Esophagus muscularis mucosa (tissue), 4 donors: ENCODE data around the gene PFKFB1. TPM values are rescaled to one million over a fixed set of nuclear protein-coding genes. Genes with fewer than 3 reads are reported as not detected.

Experiments used
- DNase-seq: peaks from one replicate; pipeline ENCODE4 v3.0.0-alpha.2; 2017; ENCODE audit errors: extremely low spot score
- H3K27ac ChIP-seq, 4 donors: fragments of 200-600 bp; sonication (generic); replicated peaks in 1 of 4; 1 replicate in 3 of 4; 2 replicates in 1 of 4; pipeline ENCODE4 v1.5.1; 2016 to 2019; ENCODE audit warnings: mild to moderate bottlenecking in 1 of 4
- H3K27me3 ChIP-seq, 4 donors: fragments of 200-600 bp; sonication (generic); one replicate each; pipeline versions ENCODE4 v1.5.1 to v1.6.0; 2016 to 2019
- H3K36me3 ChIP-seq, 4 donors: fragments of 200-600 bp; sonication (generic); one replicate each; pipeline ENCODE4 v1.5.1; 2016 to 2019
- H3K4me1 ChIP-seq, 4 donors: fragments of 200-600 bp; sonication (generic); one replicate each; pipeline ENCODE4 v1.5.1; 2016 to 2019
- H3K4me3 ChIP-seq, 4 donors: fragments of 200-600 bp; sonication (generic); 1 replicate in 2 of 4; 2 replicates in 2 of 4; pipeline ENCODE4 v1.5.1; 2016 to 2019; ENCODE audit warnings: mild to moderate bottlenecking in 4 of 4, moderate library complexity in 1 of 4
- H3K9me3 ChIP-seq, 4 donors: fragments of 200-600 bp; sonication (generic); 1 replicate in 3 of 4; 2 replicates in 1 of 4; pipeline ENCODE4 v1.5.1; 2016 to 2019
- EP300 ChIP-seq: sonication (generic); formaldehyde crosslinking; IDR thresholded peaks from one replicate; pipeline ENCODE4 v1.6.1; 2017; ENCODE audit warnings: antibody characterized with exemption
- POLR2A ChIP-seq: fragments of 450-650 bp; IDR thresholded peaks from one replicate; pipeline ENCODE4 v1.6.1; 2017; ENCODE audit warnings: antibody characterized with exemption, moderate library complexity, mild to moderate bottlenecking, low read depth
- POLR2AphosphoS5 ChIP-seq, 2 donors: sonication (generic); formaldehyde crosslinking; IDR thresholded peaks; one replicate each; pipeline ENCODE4 v1.6.1; 2017; ENCODE audit warnings: antibody characterized with exemption in 2 of 2
- WGBS: methylation state at CpG from one replicate; pipeline ENCODE4 v1.1.5; 2018; 5-methylcytosine and 5-hydroxymethylcytosine counted together
- intact Hi-C: fragments of 100-400 bp; cut with DNase I; formaldehyde crosslinking; loops from one replicate; pipeline ENCODE4 v1.15.1; 2023
- total RNA-seq, 4 donors: library from RNA; depleted of rRNA; stranded (reverse); fragments of >200 nt; gene quantifications; one replicate each; pipeline versions ENCODE4 v1.1.0 to v1.2.1, GENCODE V29; 2016
- TF ChIP-seq, protein P1 (sequence below), 3 experiments: fragments of 200-600 bp in 2 of 3; fragments of 450-650 bp in 1 of 3; sonication (generic) in 2 of 3; IDR thresholded peaks; one replicate each; pipeline ENCODE4 v1.5.1; 2017 to 2019; ENCODE audit warnings: antibody characterized with exemption in 3 of 3, mild to moderate bottlenecking in 2 of 3, moderate library complexity in 1 of 3

PFKFB1 gene
- total RNA-seq, 4 donors from 2014 or later = 0.33 TPM; not detected in 3

DNA sequence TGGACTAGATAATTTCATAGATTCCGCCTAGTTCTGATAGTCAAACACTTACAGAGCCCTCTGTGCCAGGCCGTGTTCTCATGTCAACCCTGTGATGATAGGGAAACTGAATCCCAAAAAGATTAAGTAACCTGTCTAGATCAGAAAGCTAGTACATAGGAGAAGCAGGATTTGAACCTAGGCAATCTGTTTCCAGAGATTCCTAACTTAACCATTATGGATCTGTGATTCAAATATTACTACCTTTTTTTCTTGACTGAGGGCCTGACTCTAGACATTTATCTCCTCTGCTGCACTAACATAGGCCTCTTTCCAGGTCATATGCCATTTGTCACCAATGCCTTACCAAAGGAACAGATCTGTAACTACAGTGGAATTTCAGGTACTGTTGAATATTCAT is 35.3 kb upstream of the PFKFB1 start:
- TF ChIP-seq POLR2A = no peak
- TF ChIP-seq POLR2AphosphoS5 (IDR thresholded peaks at IDR 0.05) = no peak
- TF ChIP-seq, protein P1, sequence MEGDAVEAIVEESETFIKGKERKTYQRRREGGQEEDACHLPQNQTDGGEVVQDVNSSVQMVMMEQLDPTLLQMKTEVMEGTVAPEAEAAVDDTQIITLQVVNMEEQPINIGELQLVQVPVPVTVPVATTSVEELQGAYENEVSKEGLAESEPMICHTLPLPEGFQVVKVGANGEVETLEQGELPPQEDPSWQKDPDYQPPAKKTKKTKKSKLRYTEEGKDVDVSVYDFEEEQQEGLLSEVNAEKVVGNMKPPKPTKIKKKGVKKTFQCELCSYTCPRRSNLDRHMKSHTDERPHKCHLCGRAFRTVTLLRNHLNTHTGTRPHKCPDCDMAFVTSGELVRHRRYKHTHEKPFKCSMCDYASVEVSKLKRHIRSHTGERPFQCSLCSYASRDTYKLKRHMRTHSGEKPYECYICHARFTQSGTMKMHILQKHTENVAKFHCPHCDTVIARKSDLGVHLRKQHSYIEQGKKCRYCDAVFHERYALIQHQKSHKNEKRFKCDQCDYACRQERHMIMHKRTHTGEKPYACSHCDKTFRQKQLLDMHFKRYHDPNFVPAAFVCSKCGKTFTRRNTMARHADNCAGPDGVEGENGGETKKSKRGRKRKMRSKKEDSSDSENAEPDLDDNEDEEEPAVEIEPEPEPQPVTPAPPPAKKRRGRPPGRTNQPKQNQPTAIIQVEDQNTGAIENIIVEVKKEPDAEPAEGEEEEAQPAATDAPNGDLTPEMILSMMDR (IDR thresholded peaks at IDR 0.05) = no peak
- no peak for TF ChIP-seq EP300
- intact Hi-C loops = no loop called here
- 72% methylated on average over 2 of the region's 2 CpGs for WGBS
- Histone ChIP-seq H3K27ac (no peak overlapping the region), H3K4me1 (no peaks in the 10 kb centered on the region), H3K36me3 (no peaks in the 10 kb centered on the region), H3K4me3 (no peak overlapping the region), H3K27me3 (no peaks in the 10 kb centered on the region), H3K9me3 (no peaks in the 10 kb centered on the region)
- DNase-seq = no peak

DNA sequence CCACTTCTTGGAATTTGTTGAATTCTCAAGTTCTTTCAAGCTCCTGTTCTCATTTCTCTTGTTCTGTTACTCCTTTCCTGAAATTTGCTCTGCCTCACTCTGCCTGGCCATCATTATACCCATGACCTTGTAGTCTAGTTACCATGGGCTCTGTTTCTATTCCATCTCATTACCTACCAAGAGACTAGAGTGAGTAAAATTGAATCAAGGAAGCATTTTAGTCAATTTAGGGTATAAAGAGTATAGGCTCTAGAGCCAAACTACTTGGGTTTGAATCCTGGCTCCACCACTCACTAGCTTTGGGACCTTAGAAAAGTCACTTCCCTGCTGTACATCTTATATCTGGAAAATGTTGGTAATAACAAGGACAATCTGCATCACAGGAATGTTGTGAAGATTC is 34.6 kb upstream of the PFKFB1 start:
- H3K27me3 ChIP-seq = no peaks in the 10 kb centered on the region
- no peak for DNase-seq
- intact Hi-C loops = no loop called here
- H3K9me3 ChIP-seq = no peaks in the 10 kb centered on the region
- no peaks in the 10 kb centered on the region for H3K4me1 ChIP-seq
- H3K36me3 ChIP-seq = no peaks in the 10 kb centered on the region
- no peak overlapping the region for H3K4me3 ChIP-seq
- no peak for TF ChIP-seq POLR2A
- TF ChIP-seq POLR2AphosphoS5 (IDR thresholded peaks at IDR 0.05) = no peak
- no peak for TF ChIP-seq EP300
- TF ChIP-seq, protein P1 (IDR thresholded peaks at IDR 0.05) = no peak
- no peak overlapping the region for H3K27ac ChIP-seq

DNA sequence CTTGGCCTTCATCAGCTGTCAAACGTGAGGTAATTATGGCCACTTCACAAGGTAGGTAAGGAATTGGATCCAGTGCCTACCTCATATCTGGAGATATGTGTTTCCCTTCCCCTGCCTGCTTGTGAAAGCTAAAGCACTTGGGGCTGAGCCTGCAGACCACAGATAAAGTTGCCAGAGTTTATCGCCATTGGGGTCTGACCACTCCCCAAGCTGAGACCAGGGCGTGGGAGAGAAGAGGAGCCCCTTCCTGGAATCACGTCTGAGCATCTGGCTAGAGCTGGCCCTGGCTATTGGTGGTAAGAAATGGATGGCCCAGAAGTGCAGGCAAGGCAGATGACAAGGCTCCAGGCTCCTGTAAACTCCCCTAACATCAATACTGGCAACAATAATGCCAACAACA is 34.1 kb upstream of the PFKFB1 start:
- H3K27me3 ChIP-seq = no peaks in the 10 kb centered on the region
- intact Hi-C loops = no loop called here
- no peak for DNase-seq
- WGBS = 43% methylated on average over 4 of the region's 4 CpGs
- H3K4me1 ChIP-seq = no peaks in the 10 kb centered on the region
- TF ChIP-seq POLR2A = no peak
- TF ChIP-seq POLR2AphosphoS5 (IDR thresholded peaks at IDR 0.05) = no peak
- TF ChIP-seq, protein P1 (IDR thresholded peaks at IDR 0.05) = no peak
- TF ChIP-seq EP300 = no peak
- no peak overlapping the region for H3K27ac ChIP-seq
- no peaks in the 10 kb centered on the region for H3K36me3 ChIP-seq
- no peaks in the 10 kb centered on the region for H3K9me3 ChIP-seq
- no peak overlapping the region for H3K4me3 ChIP-seq

DNA sequence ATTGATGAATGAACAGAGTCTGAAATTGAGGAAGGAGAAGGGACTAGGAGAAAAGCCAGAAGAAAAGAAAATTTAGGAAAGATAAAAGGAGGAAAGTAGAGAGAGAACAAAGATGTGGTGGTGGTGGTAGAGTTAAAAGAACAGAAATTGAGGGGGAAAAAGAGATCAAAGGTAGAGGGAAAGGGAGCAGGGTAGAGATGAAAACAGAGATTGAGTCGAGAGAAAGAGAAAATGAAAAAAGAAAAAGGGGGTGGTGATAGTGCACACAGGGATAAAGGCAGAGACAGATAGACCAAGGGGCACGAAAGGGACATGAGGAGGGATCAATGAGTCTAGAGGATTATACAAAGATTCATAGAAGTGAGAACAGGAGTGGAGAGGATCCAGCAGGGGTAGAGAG is 32.9 kb upstream of the PFKFB1 start:
- H3K9me3 ChIP-seq = no peaks in the 10 kb centered on the region
- H3K4me3 ChIP-seq = no peak overlapping the region
- H3K27ac ChIP-seq = no peak overlapping the region
- H3K4me1 ChIP-seq = no peaks in the 10 kb centered on the region
- WGBS = 55% methylated on average over 2 of the region's 2 CpGs
- intact Hi-C loops = no loop called here
- TF ChIP-seq, protein P1 (IDR thresholded peaks at IDR 0.05) = no peak
- TF ChIP-seq POLR2A = no peak
- TF ChIP-seq POLR2AphosphoS5 (IDR thresholded peaks at IDR 0.05) = no peak
- no peak for TF ChIP-seq EP300
- no peaks in the 10 kb centered on the region for H3K27me3 ChIP-seq
- no peak for DNase-seq
- no peaks in the 10 kb centered on the region for H3K36me3 ChIP-seq

DNA sequence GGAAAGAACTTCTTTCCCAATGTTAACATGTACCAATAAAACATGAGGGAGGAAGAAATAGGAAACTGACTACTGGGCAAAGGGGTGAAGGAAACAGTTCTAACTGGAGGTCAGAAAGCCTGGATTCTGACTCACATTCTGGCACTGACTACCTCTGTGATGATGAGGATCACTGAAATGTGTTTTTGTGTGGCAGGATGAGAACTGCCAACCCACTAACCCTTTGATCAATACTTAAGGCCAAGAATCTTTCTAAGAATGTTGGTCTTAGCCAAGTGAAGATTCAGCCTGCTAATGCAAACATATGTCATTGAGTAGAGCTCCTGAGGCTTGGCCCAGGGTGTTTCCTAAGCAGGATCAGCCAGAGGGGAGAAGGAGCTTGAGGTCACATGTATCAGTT is 32.2 kb upstream of the PFKFB1 start:
- Histone ChIP-seq H3K4me3 (no peak overlapping the region), H3K27me3 (no peaks in the 10 kb centered on the region), H3K4me1 (no peaks in the 10 kb centered on the region), H3K36me3 (no peaks in the 10 kb centered on the region), H3K9me3 (no peaks in the 10 kb centered on the region), H3K27ac (no peak overlapping the region)
- no peak for TF ChIP-seq POLR2A
- TF ChIP-seq EP300 = no peak
- TF ChIP-seq, protein P1 (IDR thresholded peaks at IDR 0.05) = no peak
- no peak for TF ChIP-seq POLR2AphosphoS5 (IDR thresholded peaks at IDR 0.05)
- DNase-seq = no peak
- intact Hi-C loops = no loop called here
